ENCODE measurements around the gene GCHFR. TPM values are rescaled to one million over a fixed set of nuclear protein-coding genes. Genes with fewer than 3 reads are reported as not detected.

Gene GCHFR
- total RNA-seq, 1 experiment from 2014 or later, result 1.5 TPM

- peak; percentile 58; the same call in 1 of the 2 replicates for ATAC-seq
- H3K9me3 ChIP-seq (ENCODE audit: control insufficient read depth in 1 of 2, insufficient read depth in 1 of 2, low read depth in 1 of 2, low read length in 2 of 2), result no peaks in the 10 kb centered on the region
- no peak overlapping the region for H3K4me2 ChIP-seq (ENCODE audit: low read length)
- no peak overlapping the region for H3K9ac ChIP-seq (ENCODE audit: low read length)
- no peaks in the 10 kb centered on the region for H3K4me1 ChIP-seq (ENCODE audit: control insufficient read depth in 1 of 2, insufficient read depth in 2 of 2, low read length in 2 of 2)
- H3K9me2 ChIP-seq (ENCODE audit: insufficient read depth), result no peaks in the 10 kb centered on the region
- BruUV-seq (replicated peaks), result no TSS peak
- H3K27me3 ChIP-seq (ENCODE audit: insufficient read depth, low read length), result no peaks in the 10 kb centered on the region
- ChIA-PET POLR2A (no interaction called here), CTCF (interaction anchor here (1.0 to 1.6 kb wide), 4 partner anchors 13 to 150 kb away, joined by 3 to 6 read pairs (median 3); partner anchors contain the start of genes DNAJC17, VPS18 and ZFYVE19), RAD21 (ENCODE audit: low non-redundant PET in 1 of 2, low total read pairs in 2 of 2, uncharacterized antibody in 2 of 2, unreplicated experiment in 2 of 2) (interaction anchor here in 1 of 2 experiments (0.7 kb wide), 1 partner anchor 19 kb away, joined by 3 read pairs; no protein-coding TSS in a partner anchor)
- no peak for TF ChIP-seq YY1 (IDR thresholded peaks at IDR 0.05; ENCODE audit: extremely low read depth, insufficient replicate concordance, low read depth, low read length)
- TF ChIP-seq POLR2AphosphoS5 (IDR thresholded peaks at IDR 0.05; ENCODE audit: low read depth, low read length), result no peak
- peak in 2 of 3 experiments; percentile 3 to 15; a peak in 1 of 6 replicates for TF ChIP-seq CTCF (IDR thresholded peaks at IDR 0.05 in 2 of 3, conservative IDR thresholded peaks at IDR 0.05 in 1 of 3; ENCODE audit: borderline replicate concordance in 1 of 3, insufficient read depth in 1 of 3, low read depth in 2 of 3, low read length in 2 of 3)
- no peak overlapping the region for H3K27ac ChIP-seq (ENCODE audit: low read depth, low read length)
- no peaks in the 10 kb centered on the region for H3K79me2 ChIP-seq (ENCODE audit: insufficient read depth, low read length)
- intact Hi-C loops (cut with micrococcal nuclease), result no loop called here
- H3K4me3 ChIP-seq (replicated peaks in 1 of 2; ENCODE audit: low read depth in 1 of 2, low read length in 2 of 2), result no peak overlapping the region
- H2AFZ ChIP-seq (ENCODE audit: low read depth, low read length, poor library complexity, severe bottlenecking), result no peak overlapping the region
- H3K36me3 ChIP-seq (ENCODE audit: control insufficient read depth in 1 of 2, insufficient read depth in 2 of 2, low read length in 2 of 2), result peaks cover 13 to 21% of the 10 kb centered on the region in 2 experiments; a peak in 3 of 4 replicates
- no peaks in the 10 kb centered on the region for H4K20me1 ChIP-seq (ENCODE audit: insufficient read depth)
- DNase-seq (ENCODE audit: low read depth, low spot score), result no peak
These were observed 19.7 kb upstream of the GCHFR start for GRCh38 chr15:40743921-40744814.

- peaks cover 12 to 21% of the 10 kb centered on the region in 2 experiments; a peak in 3 of 4 replicates for H3K36me3 ChIP-seq (ENCODE audit: control insufficient read depth in 1 of 2, insufficient read depth in 2 of 2, low read length in 2 of 2)
- BruUV-seq (replicated peaks), result no TSS peak
- CTCF ChIA-PET, result interaction anchor here (1.0 to 1.6 kb wide), 4 partner anchors 38 to 150 kb away, joined by 3 to 6 read pairs (median 4); partner anchors contain the start of genes DNAJC17, VPS18 and ZFYVE19
- TF ChIP-seq JUND (IDR thresholded peaks at IDR 0.05) (no peak), RAD21 (IDR thresholded peaks at IDR 0.05; ENCODE audit: low read depth) (no peak), TCF7L2 (IDR thresholded peaks at IDR 0.05; ENCODE audit: borderline replicate concordance, extremely low read depth, insufficient read depth, insufficient read length) (no peak), SIN3A (IDR thresholded peaks at IDR 0.05; ENCODE audit: low read depth) (no peak), FOSL1 (IDR thresholded peaks at IDR 0.05; ENCODE audit: low read depth) (no peak), EZH2phosphoT487 (IDR thresholded peaks at IDR 0.05; ENCODE audit: borderline replicate concordance) (no peak), YY1 (IDR thresholded peaks at IDR 0.05; ENCODE audit: extremely low read depth, insufficient replicate concordance, low read depth, low read length) (no peak), POLR2A (IDR thresholded peaks at IDR 0.05; ENCODE audit: borderline replicate concordance, extremely low read depth, insufficient read depth, insufficient read length) (no peak), ZFX (IDR thresholded peaks at IDR 0.05) (no peak), POLR2AphosphoS5 (IDR thresholded peaks at IDR 0.05; ENCODE audit: low read depth, low read length) (no peak)
- TF ChIP-seq, protein P1, sequence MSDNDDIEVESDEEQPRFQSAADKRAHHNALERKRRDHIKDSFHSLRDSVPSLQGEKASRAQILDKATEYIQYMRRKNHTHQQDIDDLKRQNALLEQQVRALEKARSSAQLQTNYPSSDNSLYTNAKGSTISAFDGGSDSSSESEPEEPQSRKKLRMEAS (IDR thresholded peaks at IDR 0.05), result no peak
These were observed 19.1 kb upstream of the GCHFR start for GRCh38 chr15:40744815-40745152.

More at GRCh38 chr15:40744815-40745152, 19.1 kb upstream of the GCHFR start:
- Histone ChIP-seq H3K4me2 (ENCODE audit: low read length) (no peak overlapping the region), H3K4me1 (ENCODE audit: control insufficient read depth in 1 of 2, insufficient read depth in 2 of 2, low read length in 2 of 2) (no peaks in the 10 kb centered on the region), H3K4me3 (replicated peaks in 1 of 2; ENCODE audit: low read depth in 1 of 2, low read length in 2 of 2) (no peak overlapping the region), H3K79me2 (ENCODE audit: insufficient read depth, low read length) (no peaks in the 10 kb centered on the region), H3K9me3 (ENCODE audit: control insufficient read depth in 1 of 2, insufficient read depth in 1 of 2, low read depth in 1 of 2, low read length in 2 of 2) (no peaks in the 10 kb centered on the region), H4K20me1 (ENCODE audit: insufficient read depth) (no peaks in the 10 kb centered on the region), H2AFZ (ENCODE audit: low read depth, low read length, poor library complexity, severe bottlenecking) (no peak overlapping the region), H3K9me2 (ENCODE audit: insufficient read depth) (no peaks in the 10 kb centered on the region), H3K27ac (ENCODE audit: low read depth, low read length) (no peak overlapping the region), H3K9ac (ENCODE audit: low read length) (no peak overlapping the region), H3K27me3 (ENCODE audit: insufficient read depth, low read length) (no peaks in the 10 kb centered on the region)
- DNase-seq (ENCODE audit: low read depth, low spot score) (no peak), ATAC-seq (no peak)
- POLR2A ChIA-PET, result no interaction called here
- intact Hi-C loops (cut with micrococcal nuclease), result no loop called here
- RAD21 ChIA-PET (ENCODE audit: low non-redundant PET in 1 of 2, low total read pairs in 2 of 2, uncharacterized antibody in 2 of 2, unreplicated experiment in 2 of 2), result interaction anchor here in 1 of 2 experiments (0.7 kb wide), 1 partner anchor 19 kb away, joined by 3 read pairs; no protein-coding TSS in a partner anchor

All from HCT116 (cell line).